NCI-H748 treated with DMSO at 0.1 percent for 48 hours (cell line): ENCODE measurements around the gene UBAC1.

Source experiments
- DNase-seq: peaks from one replicate; lab custom pipeline; 2025; lab: John Stamatoyannopoulos, UW

Gene UBAC1

DNA sequence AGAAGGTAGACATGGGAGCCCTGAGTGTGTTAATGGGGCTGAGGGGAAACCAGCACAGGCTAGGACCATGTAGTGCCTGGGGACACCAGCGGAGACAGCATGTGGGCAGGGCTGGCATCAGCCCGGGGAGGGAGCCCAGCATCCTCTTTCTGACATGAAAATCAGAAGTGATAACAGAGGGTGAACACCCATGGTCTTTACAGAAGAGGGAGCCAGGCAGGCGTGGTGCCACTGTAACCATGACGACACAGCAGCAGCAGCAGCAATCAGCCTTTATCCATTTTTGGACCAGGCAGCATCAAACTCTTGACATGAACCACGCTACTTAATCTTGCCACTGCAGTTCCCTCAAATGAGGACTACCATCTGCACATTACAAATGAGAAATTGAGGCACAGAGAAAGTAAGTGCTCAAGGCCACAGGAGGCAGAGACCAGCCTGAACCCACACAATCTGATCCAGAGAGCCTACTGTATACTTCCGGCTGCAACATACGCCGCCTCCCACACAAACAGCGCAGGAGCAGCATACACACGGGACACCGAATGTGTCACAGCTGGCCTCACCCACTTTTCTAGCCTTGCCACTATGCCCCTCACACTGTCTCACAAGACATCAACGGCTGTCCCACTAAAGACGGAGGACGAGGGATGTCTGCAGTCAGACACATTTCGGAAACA lies 77.6 kb downstream of the UBAC1 start:
- no peak for DNase-seq
